ENCODE measurements around the gene RIC1.
"Not testable (repeated sequence)": the region's sequence is repeated elsewhere in the genome, so short reads cannot be mapped to it uniquely, and the experiment has no call there.

RIC1 gene

DNA sequence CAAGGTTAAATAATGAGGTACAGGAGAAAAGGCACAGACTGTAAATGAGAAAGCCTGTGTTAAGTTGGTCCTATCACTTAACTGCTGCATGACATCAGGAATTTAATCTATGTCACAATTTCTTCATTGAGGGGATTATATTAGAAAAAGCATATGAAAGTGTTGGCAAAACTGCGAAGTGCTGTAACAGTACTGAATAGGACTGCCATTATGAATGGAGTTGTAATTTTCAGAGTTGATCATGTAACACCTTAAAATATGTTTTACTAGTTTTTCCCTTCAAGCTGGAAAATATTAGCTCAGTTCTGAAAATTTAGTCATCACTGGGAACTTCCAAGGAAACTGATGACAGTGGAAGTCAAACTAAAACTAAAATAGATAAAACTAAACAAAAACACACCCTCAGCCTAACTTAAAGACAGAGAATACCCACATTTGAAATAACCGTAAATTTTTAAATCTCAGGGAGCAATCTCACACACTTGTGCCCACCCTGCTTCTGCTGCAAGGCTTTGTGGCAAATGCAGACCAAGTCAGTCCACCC lies 158.9 kb downstream of the RIC1 start:
- DNase-seq (ENCODE audit: low read depth in 2 of 2): no peak

- no peak for DNase-seq (ENCODE audit: low read depth in 2 of 2)
Measured at GRCh38 chr9:5789489-5789888, 160.6 kb downstream of the RIC1 start.

DNA sequence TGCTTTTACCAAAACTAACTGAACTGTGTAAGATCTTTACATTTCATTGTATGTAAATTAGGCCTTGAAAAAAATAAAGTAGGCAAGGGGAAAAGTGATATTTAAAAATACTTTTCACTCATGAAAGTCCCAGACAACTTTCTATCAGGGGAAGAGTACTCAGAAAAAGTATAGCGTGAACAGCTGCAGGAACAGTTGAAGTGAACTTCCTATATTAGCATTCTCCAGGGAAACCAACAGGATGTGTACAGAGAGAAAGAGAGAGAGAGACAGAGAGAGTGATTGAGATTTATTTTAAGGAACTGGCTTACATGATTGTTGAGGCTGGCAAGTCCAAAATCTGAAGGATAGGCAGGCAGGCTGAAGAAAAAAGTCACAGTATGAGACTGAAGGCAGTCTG lies 162.0 kb downstream of the RIC1 start:
- no peak for DNase-seq (ENCODE audit: low read depth in 2 of 2)

DNA sequence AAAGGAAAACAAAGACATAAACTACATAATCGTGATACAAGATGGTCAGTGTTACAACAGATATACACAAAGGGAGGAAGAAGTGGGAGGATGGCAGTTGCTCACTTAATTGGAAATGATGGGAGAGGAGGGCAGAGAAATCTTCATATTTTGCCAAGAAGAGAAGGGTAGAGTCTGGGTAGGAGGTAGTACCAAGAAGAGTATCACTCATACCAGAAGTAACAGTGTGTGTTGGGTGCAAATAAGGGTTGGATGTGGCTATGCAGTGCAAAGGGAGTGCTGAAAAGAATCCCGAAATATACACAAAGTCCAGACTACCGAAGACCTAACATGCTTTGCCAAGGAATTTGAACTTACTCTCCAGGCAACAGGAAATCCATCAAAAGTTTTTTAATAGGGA lies 163.0 kb downstream of the RIC1 start:
- DNase-seq (ENCODE audit: low read depth in 2 of 2): no peak

GRCh38 chr9:5793812-5794211 lies 164.9 kb downstream of the RIC1 start:
- no peak for DNase-seq (ENCODE audit: low read depth in 2 of 2)

- no peak for DNase-seq (ENCODE audit: low read depth in 2 of 2)
Measured at GRCh38 chr9:5796298-5796697, 167.4 kb downstream of the RIC1 start.

DNA sequence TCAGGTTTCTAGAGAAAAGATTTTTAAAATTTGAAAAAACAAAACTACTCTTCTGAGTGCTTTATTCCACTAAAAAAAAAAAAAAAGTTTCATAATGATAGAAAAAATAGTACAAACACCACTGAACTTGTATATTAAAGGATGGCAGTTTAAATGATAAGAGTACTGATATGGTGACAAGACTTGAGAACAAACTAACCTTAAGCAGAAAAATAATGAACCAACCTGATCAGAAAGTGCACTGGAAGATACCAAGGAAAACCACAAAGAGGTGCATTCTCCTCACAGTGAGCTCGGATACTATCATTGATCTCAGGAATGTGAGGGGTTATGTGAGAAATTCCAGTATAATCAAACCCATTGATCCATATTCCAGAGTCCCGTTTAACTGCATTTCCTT lies 169.7 kb downstream of the RIC1 start:
- no peak for DNase-seq (ENCODE audit: low read depth in 2 of 2)

DNA sequence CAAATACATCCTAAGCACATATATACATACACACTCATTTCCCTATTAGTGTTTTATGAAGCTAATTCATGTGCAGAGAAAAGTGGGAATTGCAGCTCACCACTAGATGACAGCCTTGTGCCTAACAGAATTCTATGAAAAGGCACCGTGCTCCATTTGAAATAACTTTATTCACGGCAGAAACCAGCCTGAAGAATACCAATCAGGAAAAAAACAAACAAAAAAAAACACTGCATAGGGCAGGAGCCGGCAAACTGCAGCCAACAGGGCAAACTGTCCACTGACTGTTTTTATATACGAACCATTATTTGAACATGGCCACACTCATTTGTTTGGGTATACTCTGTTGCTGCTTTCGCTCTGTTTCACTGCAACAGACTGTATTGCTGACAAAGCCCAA lies 170.4 kb downstream of the RIC1 start:
- DNase-seq (ENCODE audit: low read depth in 2 of 2): no peak

- not testable (repeated sequence) for DNase-seq (ENCODE audit: low read depth in 2 of 2)
Measured at GRCh38 chr9:5800378-5800777, 171.5 kb downstream of the RIC1 start.

GRCh38 chr9:5800969-5801738 lies 172.2 kb downstream of the RIC1 start:
- no peak for DNase-seq (ENCODE audit: low read depth in 2 of 2)

- no peak for DNase-seq (ENCODE audit: low read depth in 2 of 2)
Measured at GRCh38 chr9:5801739-5802113, 172.8 kb downstream of the RIC1 start.

DNA sequence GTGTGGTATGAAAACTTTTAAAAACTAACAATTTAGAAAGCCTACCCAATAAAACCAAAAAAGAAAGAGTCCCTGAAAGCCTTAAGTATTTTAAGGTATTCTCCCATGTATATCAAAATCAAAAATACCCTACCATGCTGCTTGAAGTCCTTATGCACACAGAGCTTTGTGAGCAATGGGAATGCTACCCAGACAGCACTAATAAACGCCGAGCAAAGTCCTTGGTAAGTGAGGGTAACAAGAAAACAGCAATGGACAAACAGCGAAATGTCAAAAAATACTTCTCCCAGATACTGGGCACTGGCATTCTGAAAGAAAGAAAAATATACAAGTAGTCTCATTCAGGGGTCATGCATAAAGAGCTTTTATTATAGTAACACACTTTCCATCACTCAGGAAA lies 176.6 kb downstream of the RIC1 start:
- DNase-seq (ENCODE audit: low read depth in 2 of 2): no peak

- DNase-seq (ENCODE audit: low read depth in 2 of 2): no peak
Measured at GRCh38 chr9:5811751-5812150, 182.8 kb downstream of the RIC1 start.

DNA sequence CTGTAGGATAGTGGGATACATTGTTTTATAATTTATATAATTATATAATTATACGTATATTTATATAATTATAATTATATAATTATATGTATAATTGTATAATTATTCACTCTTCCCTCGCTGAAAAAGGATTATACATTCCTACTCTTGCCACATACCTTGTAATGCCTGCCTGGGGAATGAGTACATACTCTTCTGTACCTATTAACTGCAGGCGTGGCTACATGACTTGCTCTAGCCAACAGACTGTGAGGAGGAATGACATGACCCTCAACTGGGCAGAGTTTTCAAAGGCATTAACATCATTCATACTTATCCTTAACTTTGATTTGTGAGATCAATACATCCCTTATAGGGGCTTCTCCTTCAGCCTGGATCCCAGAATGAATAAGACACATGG lies 184.9 kb downstream of the RIC1 start:
- no peak for DNase-seq (ENCODE audit: low read depth in 2 of 2)

DNA sequence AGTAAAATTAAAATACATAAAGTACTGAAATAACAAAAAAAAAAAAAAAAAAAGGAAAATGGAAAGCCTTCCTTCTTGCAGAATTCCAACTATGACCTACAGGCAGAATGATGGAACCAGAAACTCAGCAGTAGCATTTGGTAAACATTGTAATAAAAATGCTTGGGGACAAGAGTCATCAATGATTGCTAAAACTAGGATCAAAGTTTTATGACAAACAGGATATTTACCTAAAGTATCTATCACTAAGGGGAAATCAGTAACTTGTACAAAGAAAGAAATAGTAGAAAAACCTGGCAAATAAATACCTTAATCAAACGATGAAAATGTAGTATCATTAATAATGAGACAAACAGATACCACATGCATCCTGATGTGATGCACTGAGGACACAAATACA lies 186.6 kb downstream of the RIC1 start:
- DNase-seq (ENCODE audit: low read depth in 2 of 2): no peak

DNA sequence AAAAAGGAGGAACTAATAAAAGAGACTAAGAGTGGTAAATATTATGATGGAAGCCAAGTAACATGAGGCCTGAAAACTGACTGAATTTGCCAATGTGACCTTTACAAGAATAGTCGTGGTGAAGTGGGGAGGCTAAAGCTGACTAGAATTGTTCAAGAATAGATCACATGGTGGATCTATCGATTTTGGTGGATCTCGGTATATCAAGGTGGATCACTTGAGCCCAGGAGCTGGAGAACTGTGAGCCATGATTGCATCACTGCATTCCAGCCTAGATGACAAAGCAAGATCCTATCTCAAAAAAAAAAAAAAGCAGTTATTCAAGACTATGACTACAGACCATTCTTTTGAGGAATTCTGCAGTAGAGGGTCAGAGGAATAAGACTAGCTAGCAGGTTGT lies 189.0 kb downstream of the RIC1 start:
- no peak for DNase-seq (ENCODE audit: low read depth in 2 of 2)

GRCh38 chr9:5818424-5819142 lies 189.7 kb downstream of the RIC1 start:
- no peak for DNase-seq (ENCODE audit: low read depth in 2 of 2)

DNA sequence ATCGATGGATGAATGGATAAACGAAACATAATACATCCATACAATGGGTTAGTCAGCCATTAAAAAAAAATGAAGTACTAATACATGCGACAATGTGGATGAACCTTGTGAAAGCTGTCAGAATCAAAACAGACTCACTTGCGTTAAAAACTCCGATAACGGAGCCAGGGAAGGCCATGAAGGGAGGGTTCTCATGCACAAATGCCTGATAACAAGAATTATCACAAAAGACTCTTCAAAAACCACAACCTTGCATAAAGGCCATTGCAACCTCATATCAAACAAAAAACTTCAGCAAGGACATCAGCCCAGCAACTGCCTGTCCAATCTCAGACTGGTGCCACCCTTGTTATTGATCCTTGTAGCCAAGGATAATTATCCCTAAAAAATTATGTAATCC lies 190.3 kb downstream of the RIC1 start:
- no peak for DNase-seq (ENCODE audit: low read depth in 2 of 2)

DNA sequence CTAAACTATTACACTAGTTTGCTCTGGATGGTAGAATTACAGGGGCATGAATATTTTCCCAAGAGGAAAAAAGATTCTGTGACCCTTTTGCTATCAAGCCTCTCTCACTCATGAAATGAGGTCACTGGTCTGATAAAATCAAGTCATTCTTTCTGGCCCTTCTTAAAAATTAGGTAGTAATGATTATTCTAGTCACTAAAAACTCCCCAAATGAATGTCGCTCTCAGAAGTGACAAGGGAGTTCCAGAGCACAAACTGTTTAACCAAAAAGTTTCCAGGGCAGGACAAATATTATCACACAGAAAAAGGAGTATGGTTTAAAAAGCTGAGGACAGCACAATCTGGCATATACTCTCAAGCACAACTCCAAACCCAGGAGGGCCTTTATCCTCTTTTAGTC lies 191.5 kb downstream of the RIC1 start:
- no peak for DNase-seq (ENCODE audit: low read depth in 2 of 2)

DNA sequence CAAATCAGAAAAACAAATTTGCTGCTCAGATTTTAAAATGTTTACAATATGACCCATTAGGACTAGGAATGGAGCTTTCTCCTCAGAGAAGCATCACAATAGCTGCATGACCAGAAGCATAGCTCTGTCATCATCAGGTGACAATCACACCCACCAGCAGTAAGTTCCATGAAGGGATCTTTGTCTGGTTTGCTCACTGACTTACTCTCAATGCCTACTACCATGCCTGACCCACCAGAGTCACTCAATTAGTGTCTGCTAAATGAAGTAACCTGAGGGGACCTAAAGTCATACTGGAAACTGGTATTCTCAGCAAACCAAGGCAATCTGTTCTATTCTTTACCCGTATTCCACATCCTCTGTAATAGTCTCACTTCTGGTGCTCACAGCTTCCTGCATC lies 196.3 kb downstream of the RIC1 start:
- DNase-seq (ENCODE audit: low read depth in 2 of 2): no peak

All from stimulated activated CD4-positive, alpha-beta T cell treated with anti-CD3 and anti-CD28 coated beads, Interleukin-4, amount 100 ng/mL, for 48 hours (primary cell).